ENCODE results near the gene FAM32A.

DNA sequence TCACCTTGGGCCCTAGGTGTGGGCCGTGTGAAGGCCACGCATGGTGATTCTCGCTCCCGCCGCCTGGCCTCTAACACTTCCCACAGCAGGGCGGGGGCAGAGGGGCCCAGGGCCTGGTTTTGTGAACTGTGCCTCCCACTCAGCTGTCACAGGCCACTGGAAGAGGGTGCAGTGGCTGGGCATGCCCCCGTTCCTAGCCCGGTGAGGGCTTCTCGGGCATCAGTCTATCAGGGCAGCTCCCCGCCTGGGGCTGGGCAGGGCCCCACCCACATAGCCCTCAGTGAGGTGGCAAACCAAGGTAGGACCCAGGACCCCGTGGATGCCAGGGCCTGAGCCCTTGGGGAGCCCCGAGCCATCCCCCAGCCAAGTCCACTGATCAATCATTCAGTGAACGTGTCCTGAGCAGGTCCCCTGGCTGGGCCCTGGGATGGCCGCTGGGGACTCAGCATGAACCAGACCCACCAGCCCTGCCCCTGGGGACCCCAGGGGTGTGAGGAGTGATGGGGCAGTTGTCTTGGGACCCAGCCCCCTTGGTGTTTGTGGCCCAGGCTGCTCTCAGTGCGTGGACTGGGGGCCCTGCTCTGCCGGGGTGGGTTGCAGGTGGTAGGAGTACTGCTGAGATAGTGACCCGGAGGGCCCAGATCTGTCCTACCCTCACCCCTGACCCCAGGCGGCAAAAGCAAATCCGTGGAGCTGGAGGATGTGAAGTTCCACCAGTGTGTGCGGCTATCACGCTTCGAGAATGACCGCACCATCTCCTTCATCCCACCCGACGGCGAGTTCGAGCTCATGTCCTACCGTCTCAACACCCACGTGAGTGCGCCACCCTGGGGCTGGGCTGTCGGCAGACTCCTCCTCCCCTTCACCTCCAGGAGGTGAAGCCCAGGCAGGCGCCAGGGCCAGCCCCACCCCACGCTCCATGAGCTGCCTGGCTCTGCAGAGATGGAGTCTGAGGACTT lies 41.9 kb downstream of the FAM32A start:
- TF ChIP-seq, protein P1, sequence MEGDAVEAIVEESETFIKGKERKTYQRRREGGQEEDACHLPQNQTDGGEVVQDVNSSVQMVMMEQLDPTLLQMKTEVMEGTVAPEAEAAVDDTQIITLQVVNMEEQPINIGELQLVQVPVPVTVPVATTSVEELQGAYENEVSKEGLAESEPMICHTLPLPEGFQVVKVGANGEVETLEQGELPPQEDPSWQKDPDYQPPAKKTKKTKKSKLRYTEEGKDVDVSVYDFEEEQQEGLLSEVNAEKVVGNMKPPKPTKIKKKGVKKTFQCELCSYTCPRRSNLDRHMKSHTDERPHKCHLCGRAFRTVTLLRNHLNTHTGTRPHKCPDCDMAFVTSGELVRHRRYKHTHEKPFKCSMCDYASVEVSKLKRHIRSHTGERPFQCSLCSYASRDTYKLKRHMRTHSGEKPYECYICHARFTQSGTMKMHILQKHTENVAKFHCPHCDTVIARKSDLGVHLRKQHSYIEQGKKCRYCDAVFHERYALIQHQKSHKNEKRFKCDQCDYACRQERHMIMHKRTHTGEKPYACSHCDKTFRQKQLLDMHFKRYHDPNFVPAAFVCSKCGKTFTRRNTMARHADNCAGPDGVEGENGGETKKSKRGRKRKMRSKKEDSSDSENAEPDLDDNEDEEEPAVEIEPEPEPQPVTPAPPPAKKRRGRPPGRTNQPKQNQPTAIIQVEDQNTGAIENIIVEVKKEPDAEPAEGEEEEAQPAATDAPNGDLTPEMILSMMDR (conservative IDR thresholded peaks at IDR 0.05 in 1 of 2, IDR thresholded peaks at IDR 0.05 in 1 of 2; ENCODE audit: low read depth in 1 of 2, low read length in 2 of 2) = no peak
- TF ChIP-seq EZH2 (IDR thresholded peaks at IDR 0.05; ENCODE audit: low read length, missing control alignments) = no peak
